Stimulated activated CD8-positive, alpha-beta memory T cell treated with anti-CD3 and anti-CD28 coated beads, Interleukin-2, amount 100 ng/mL, for 48 hours (primary cell): ENCODE measurements around the gene RNF10.
"Not testable (repeated sequence)": the region's sequence is repeated elsewhere in the genome, so short reads cannot be mapped to it uniquely, and the experiment has no call there.

Experiments used
- DNase-seq, 2 donors: peaks; one replicate each; pipeline ENCODE4 v3.0.0-alpha.2; 2020; ENCODE audit warnings: low read depth in 2 of 2

Gene RNF10

DNA sequence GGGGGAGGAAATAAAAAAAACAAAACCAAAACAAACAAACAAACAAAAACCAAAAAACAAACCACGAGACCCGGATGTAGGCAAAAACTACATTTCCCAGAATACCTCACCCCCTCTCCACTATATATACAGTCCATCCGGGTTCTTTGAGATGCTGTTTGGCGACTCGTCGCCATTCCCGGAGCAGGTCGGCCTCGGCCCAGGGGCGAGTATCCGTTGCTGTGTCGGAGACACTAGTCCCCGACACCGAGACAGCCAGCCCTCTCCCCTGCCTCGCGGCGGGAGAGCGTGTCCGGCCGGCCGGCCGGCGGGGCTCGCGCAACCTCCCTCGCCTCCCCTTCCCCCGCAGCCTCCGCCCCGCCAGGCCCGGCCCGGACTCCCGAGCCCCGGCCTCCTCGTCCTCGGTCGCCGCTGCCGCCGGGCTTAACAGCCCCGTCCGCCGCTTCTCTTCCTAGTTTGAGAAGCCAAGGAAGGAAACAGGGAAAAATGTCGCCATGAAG lies at the start of gene RNF10:
Gene RNF10 (plus strand): TSS at position 154 of the 500 bp plus-strand sequence. CDS start 456 bp downstream, outside the sequence.
- peak; percentile 32 to 39 for DNase-seq

- no peak for DNase-seq
Measured at GRCh38 chr12:120485961-120486881, 47.9 kb upstream of the RNF10 start.

DNA sequence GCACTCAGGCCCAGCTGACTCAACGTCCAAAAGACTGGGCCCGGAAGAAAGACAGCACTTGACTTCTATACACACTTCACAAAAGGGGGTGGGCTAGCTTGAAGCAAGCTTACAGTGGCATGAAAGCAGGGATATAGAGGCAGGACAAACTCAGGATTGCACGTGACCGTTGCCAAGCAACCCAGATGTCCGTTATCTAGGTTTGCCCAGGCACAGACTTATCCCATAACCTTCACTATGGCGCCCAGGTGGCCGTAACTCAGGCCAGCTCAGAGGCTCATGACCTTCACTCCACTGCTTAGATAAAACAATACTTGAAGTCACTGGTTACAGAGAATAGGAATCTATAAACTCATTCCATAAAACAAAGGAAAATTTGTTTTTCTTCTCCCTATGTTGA lies 46.6 kb upstream of the RNF10 start:
- not testable (repeated sequence) for DNase-seq

DNA sequence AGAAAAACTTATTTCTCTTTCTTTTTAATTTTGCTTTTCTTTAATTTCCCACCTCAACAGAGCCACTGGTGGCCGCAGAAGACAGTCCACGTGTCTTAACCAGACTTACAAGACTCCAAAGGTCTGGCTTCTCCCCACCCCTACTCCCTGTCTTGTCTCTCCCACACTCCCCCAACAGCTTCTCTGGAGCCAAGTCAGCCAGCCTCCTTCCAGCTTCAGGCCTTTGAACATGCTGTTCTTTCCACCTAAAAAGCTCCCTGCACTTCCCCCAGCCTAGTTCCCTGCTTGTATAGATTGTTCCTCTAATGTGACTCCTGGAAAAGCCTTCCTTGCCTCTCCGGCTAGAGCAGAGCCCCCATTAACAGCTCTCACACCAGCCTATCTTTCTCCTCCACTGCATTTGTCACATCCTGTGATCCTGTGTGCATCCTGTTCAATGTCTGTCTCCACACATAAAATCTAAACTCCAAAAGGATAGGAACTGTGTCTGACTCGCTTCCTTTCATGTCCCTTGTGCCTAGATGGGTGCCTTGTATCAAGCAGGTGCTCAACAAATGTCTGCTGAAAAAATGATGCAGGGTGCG lies 46.0 kb upstream of the RNF10 start:
- DNase-seq = no peak

DNA sequence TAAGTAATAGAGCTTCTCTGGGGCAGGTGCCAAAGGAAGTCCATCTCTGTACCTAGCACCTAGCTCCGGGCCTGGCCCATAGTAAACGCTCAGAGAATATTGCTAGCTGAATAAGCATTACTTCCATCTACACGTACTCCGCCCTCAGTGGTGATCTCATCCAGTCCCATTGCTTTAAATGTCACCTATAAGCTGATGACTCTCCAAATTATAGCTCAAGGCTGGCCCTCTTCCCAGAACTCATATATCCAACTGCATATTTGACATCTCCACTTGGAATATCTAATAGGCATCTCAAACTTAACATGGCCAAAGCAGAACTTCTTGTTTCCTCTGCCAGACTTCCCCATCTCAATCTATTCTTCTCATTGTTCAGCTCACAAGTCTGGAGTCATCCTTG lies 45.1 kb upstream of the RNF10 start:
- no peak for DNase-seq

GRCh38 chr12:120490325-120490724 lies 43.8 kb upstream of the RNF10 start:
- no peak for DNase-seq

DNA sequence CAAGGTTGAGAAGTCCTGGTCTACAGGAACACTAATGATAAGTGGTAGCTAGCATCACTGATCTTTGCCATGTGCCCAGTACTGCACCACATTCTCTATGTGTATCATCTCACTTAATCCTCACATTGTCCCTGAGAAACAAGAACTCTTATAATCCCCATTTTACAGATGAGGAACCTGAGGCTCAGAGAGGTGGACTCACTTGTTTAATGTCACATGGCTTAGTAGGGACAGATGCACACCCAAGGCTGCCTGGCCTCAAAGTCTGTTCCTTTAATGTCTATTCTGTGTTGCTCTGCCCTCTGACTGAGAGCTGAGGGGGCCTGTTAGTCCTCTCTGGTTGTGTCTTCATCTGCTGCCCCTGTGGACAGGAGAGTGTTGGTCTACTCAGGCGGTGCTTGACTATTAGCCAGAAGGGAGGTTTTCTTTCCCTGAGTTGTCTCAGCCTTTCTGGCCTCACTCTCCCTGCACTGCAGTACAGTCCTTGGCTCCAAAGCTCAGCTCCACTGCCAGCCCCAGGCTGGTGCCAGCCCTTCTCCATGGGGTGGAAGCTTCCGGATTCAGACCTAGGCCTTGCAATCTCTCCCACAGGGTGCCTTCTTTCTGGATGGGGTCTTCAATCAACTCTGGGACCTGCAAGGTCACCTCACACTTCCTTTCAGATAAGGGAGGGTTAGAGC lies 43.2 kb upstream of the RNF10 start:
- no peak for DNase-seq

DNA sequence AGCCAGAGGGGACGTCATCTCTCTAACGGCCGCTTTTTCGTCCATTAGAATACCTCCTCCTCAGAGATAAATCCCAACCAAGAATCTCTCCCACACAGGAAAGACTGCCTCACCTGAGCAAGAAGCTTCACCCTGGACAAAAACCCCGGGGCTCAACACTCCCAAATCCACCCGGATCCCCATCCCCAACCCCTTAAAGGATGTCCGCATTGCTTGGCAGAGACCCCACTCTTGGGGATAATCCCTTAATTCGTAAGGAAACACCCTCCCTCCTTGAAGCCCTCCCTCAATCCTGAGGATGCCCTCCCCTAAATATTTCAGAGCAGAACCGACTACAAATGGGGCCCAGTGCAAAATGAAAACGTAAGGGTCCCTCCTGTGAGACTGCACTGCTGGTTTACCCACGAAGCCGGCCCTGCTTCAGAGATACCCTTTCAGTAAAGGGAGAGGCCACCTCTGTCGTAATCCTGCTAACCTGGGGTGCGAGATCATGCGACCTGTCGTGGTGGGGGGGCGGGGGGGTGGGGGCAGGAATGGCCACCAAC lies 38.9 kb upstream of the RNF10 start:
- no peak for DNase-seq

DNA sequence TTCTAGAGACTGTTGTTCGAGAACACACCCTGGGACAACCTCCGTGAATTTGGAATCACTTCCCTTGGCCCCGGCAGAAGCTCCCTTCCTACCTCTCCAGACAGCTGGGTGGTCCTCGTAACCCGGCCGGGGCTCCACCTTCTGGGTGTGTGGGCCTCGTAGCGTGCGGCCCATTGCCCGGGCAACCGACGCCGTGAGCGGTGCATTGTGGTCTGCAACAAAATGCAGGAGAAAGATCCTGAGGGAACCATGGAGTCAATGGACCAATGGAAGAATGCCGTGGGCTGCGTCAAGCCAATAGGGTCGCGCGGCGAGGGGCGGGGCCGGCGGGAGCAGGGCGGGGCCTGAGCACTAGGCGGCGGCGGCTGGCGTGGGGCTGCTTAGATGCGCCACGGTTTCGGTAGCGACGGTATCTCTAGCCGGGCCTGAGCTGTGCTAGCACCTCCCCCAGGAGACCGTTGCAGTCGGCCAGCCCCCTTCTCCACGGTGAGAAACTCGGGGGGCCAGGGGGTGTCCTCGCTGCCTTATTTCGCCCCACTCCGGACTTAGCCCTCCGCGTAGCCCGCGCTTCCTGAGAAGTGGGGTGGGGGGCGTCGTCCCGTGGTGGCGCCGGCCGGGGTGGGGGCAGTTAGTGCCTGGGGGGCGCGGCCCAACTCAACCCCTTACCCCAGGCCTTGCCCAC lies 38.3 kb upstream of the RNF10 start, which contains the start of gene DYNLL1:
Gene DYNLL1 (plus strand): TSS at position 383 of the 682 bp plus-strand sequence. CDS start 309 bp downstream, outside the sequence.
- peak; percentile 97 to 98 for DNase-seq

DNA sequence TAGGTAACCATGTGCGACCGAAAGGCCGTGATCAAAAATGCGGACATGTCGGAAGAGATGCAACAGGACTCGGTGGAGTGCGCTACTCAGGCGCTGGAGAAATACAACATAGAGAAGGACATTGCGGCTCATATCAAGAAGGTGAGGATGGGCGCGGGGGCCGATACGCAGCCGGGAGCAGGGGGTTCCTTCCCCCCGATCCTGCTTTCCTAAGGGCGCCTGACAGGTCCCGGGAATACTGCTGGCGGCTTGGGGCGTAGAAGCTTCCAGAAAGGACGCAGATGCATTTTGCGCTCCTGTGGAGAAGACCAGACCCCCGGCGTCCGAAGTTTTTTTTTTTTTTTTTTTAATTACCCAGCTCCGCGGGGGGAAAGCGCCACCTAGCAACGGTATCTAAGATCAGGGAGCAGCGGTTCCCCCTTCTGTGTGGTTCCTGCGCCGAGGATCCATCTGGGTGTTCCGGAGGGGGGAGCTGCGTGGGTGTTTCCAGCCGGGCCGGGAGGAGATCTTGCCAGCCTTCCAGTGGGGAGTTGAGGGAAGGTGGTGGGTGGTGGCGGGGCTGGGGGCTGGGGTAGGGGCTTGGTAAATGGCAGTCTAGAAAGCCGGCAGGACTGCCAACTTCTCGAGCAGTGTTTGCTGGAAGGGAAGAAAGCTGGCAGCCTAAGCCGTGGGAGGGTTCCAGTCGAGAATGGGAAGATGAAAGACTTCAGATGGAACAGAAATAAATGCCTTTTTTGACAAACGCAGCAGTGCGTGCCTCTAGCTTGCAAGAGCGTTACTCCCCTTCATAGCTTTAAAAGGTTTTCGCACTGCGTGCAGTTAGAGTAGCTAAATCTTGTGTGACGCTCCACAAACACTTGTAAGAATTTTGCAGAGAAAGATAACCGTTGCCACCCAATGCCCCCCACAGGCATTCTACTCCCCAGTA lies 37.5 kb upstream of the RNF10 start:
- peak; percentile 22 to 34 for DNase-seq

GRCh38 chr12:120497524-120498150 lies 36.5 kb upstream of the RNF10 start:
- no peak for DNase-seq

DNA sequence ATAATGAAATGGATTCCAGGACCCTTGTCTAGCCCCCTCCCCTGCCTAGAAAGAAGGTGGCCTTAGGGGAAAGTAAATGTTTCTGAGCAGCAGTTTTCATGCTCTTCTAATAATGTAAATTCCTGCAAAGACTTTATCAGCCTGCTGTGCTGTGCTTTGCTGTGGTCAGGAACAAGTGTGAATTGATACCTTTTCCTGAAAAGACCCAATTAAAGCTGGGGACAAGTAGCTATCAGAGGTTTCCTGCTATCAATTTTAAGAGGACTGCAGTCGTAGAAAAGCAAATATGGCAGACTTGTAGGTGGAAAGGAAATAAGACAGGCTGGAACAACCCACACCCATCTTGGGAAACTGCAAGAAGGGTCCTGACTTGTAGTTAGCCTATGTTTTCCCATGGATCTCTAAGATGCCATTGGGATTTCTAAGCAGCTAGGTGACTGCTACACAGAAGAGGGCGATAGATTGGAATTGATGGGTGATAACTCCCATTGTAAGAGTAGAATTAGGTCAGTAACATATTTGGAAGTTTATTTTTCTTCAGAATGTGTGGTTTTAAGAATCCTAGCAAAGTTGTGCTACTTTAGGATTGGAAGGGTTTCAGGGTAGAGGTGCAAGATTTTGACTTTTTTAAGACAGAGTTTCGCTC lies 35.2 kb upstream of the RNF10 start:
- no peak for DNase-seq

DNA sequence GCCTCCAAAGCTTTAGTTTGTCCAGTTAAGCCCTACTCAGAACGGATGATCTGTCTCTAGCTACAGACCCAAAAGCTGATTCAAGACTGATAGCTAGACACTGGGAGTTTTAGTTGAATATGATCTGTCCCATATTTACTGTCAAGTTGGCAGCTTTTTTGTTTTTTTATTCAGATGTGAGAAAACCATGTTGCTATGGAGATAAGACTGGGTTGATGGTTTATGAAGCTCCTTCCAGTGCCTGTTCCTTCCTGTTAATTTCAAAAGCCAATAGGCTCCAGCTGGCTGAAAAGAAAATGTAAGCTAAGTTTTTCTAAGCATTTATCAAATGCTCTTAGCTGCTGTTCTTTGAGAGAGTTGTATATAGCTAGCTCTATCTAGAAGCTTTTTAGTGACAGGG lies 33.6 kb upstream of the RNF10 start:
- DNase-seq = no peak

GRCh38 chr12:120504587-120504986 lies 29.6 kb upstream of the RNF10 start:
- DNase-seq = no peak

GRCh38 chr12:120508537-120508936 lies 25.6 kb upstream of the RNF10 start:
- no peak for DNase-seq

GRCh38 chr12:120514002-120514401 lies 20.2 kb upstream of the RNF10 start:
- DNase-seq = no peak

DNA sequence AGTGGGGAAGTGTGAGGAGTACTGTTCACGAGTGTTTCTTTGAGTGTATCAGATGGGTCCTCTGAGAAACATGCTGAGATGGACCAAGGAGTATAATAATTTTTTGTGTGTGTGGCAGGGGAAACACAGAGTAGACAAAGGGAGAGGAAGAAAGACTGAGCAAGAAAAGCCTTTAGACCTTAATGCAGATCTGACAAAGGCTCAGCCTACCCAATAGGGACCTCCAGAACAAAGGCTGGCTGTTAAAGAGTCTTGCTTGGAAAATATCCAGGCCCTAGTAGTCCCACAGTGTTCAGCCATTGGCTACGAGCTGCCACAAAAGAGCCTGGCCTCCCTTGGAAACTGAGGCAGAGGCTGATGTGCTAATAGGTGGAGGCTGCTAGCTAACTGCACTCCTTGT lies 18.7 kb upstream of the RNF10 start:
- no peak for DNase-seq

DNA sequence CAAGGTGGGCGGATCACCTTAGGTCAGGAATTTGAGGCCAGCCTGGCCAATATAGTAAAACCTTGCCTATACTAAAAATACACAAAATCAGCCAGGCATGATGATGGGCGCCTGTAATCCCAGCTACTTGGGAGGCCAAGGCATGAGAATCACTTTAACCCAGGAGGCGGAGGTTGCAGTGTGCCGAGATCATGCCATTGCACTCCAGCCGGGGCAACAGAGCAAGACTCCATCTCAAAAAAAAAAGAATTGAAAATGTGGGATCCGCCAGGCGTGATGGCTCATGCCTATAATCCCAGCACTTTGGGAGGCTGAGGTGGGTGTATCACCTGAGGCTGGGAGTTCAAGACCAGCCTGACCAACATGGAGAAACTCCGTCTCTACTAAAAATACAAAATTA lies 14.8 kb upstream of the RNF10 start:
- DNase-seq = not testable (repeated sequence)

- no peak for DNase-seq
Measured at GRCh38 chr12:120522568-120522967, 11.6 kb upstream of the RNF10 start.
